HG02938 (cell line): ENCODE results near the gene KIAA0319L.

Experiments
- ATAC-seq: cut with Tn5 transposase; IDR thresholded peaks from one replicate; pipeline ENCODE4 v1.9.1; 2021; ENCODE audit warnings: mild to moderate bottlenecking, moderate library complexity; ENCODE audit not compliant: unreplicated experiment

The KIAA0319L gene

GRCh38 chr1:35451125-35451528 is 106.1 kb downstream of the KIAA0319L start:
- peak; percentile 58 for ATAC-seq

DNA sequence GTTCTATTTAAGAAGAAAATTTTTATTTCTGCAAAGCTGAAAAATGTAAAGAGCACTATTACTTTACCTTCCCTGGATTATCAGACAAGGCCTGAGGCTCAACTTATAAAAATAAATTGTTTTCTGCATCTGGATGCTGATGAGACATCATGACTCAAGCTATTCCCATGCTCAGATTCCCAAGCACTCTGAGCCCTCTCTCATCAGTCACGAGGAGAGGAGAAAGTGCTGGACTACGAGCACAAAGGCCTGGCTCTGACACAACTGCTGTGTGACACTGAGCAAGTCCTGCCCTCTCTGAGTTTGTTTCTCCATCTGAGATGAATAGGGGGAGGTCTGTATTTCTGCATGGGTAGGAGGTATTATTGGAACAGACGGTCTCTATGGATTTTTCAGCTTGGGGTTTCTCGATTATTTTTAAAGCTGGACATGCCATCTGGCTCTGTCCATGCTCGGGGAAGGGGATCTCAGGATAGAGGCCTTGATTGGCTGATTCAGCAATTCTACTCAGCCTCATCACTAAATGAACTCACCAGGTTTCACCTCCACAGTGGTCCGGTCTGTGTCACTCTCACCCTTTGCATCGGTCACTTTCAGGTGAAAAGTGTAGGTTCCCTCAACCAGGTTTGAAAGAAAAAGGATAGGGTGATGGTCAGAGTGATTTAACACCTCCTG is 107.7 kb downstream of the KIAA0319L start:
- no peak for ATAC-seq

- no peak for ATAC-seq
Observed at GRCh38 chr1:35448344-35448801, 108.8 kb downstream of the KIAA0319L start.

- no peak for ATAC-seq
Observed at GRCh38 chr1:35447278-35447677, 109.9 kb downstream of the KIAA0319L start.

DNA sequence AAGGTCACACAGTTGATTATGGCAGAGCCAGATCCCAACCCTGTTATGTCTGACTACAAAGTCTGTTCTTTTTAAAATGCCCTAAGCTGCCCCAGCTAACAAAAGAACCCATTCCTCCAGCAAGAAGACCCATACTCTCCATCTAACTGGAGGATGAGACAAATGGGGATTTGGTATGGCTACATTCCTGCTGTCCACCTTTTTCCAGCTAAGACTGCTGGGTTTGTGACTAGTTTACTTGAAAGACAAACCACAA is 112.8 kb downstream of the KIAA0319L start:
- ATAC-seq: no peak

DNA sequence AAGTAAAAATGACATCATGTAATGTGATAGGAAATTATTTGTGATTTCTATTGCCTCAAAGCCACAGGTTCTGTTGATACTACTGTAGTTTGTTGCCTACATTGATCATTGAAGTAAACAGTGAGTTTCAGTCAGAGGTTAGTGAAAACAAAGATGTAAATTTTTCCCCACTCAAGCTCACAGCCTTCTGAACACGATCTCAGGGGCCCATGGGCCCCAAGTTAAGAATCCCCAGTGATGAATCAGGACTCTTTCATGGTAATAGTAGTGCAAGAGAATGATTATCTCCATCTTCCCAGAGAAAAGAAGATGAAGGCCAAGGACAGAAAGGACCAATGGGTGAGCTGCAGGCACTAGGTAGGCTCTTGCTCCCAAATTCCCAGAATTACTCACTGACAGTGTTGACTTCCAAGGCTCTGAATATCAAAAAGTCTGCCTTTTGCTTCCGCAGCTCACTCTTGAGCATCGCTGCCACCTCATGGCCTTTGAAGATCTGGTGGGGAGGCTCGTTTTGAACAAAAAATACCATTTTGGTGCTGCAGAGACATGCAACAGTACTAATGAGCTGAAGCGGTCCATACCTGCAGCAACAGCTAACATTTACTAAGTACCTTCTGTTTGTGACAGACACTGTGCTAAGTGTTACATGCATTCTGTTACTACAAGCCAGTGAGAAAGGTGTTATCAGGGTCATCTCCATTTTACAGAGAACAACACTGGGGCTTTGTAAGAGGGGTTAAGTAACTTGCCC is 113.3 kb downstream of the KIAA0319L start:
- no peak for ATAC-seq

GRCh38 chr1:35442734-35443133 is 114.5 kb downstream of the KIAA0319L start:
- no peak for ATAC-seq

GRCh38 chr1:35441926-35442579 is 115.2 kb downstream of the KIAA0319L start:
- no peak for ATAC-seq

- ATAC-seq: no peak
Observed at GRCh38 chr1:35439626-35440025, 117.6 kb downstream of the KIAA0319L start.

DNA sequence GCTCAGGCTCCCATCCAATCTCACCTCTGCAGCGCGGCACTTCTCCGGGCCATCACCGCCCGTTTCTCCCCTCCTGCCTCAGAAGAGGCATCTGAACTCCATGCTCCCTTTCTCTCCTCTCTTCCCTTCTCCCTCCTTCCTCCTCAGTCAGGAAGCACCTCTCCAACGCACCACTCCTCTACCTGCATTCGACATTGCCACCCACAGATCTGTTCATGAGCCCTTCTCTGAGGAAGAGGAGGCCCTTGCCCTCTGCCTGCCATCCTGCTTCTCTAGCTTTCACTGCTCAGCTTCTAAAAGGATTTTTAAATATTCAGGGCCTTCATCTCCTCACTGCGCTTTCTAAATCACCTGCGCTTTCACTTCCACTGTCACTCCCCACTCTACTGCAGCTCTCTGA is 120.0 kb downstream of the KIAA0319L start:
- no peak for ATAC-seq

GRCh38 chr1:35436078-35436477 is 121.1 kb downstream of the KIAA0319L start:
- ATAC-seq: no peak

DNA sequence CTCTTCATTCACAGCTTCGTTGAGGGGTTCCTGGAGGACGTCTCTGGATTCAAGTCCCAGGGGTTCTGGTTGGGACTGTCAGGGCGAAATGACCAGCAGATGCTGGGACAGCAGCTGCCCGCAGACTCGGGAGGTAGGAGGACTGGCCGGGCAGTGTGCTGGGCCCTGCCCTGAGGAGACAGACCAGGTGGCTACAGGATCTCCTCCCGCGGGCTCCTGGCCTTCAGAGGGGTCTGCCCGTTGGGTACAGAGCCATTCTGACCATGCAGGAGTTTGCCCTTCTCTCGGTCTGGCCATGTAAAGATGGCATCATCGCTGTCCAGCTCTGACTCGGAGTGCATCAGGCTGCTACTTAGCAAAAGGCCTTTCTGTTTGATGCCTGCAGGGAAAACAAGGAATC is 122.5 kb downstream of the KIAA0319L start:
- no peak for ATAC-seq

DNA sequence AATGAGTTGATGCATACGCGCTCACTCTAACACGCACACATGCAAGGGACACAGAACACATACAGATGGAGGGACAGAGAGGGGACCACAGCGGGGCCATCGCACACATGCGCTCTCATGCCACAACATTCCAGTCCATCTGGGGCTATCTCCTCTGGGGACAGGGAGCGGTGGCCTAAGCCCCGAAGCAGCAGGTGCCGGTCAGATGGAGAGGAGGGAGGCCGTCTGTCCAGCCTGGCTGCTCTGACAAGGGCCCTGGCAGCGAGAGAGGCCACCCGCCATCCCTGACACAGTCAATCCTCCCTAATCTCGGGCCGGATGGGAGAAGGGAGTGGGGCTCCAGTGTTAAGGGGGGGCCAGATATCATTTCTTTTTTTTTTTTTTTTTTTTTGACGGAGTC is 123.5 kb downstream of the KIAA0319L start:
- ATAC-seq: no peak

DNA sequence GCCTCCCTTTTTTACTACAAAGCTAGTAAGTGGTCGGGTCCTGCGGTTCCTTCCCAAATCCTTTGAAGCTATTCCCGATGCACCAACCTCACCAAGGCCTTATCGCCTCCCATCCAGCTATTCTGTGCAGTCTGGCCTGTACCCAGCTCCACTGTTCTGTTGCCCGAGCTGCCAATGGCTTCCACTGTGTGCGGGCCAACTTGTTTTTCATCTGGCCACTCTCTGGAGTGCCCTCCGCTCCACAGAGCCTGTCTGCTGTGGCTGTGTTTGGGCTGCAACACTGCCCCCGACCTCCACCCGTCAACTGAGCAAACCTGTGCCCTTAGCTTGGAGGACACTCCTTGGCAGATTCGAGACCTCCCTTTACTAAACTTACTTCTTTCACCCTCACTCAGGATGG is 125.0 kb downstream of the KIAA0319L start:
- no peak for ATAC-seq

DNA sequence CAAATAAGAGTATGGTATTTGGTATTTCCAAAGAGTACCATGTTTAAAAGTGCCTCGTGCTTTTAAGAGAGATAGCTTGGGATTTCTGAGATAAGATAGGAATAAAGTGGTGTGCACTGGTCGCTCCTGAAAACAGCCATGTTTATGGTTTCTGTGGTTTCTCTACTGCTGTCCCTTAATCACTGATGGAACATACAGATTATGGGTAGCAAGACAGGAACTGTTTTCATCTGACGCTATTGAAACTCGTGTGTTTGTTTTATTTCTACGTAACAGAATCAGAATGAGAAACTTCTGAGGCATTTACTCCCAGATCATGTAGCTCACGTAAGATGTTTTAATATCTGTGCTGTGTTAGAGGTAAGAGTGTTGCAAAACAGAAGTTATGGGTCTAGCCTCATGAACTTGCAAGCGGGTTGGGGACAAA is 126.0 kb downstream of the KIAA0319L start:
- ATAC-seq: no peak

GRCh38 chr1:35430762-35431161 is 126.4 kb downstream of the KIAA0319L start:
- ATAC-seq: no peak

- ATAC-seq: no peak
Observed at GRCh38 chr1:35428360-35428759, 128.8 kb downstream of the KIAA0319L start.

DNA sequence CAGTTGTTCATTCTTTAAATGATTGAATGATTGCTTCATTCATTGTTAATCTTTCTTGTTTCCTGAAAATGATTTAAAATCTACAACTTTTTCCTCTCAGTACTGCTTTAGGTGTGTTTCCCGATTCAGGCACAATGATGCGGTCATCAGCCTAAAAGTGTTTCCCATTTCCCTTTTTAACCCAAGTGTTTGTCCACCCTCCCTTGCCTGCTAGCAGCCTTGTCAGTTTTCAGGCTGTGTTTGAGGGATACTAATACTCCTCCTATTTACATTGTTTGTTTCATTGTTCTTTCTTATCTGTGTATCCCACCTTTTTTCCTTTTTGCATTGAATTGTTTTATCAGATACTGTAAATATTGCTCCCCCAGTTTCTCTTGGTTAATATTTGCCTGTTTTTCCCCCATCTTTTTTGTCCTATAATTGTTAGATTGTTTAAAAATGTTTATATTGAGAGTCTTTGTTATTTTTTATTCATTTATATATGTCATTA is 131.1 kb downstream of the KIAA0319L start:
- ATAC-seq: no peak

- no peak for ATAC-seq
Observed at GRCh38 chr1:35408925-35409324, 148.3 kb downstream of the KIAA0319L start.

DNA sequence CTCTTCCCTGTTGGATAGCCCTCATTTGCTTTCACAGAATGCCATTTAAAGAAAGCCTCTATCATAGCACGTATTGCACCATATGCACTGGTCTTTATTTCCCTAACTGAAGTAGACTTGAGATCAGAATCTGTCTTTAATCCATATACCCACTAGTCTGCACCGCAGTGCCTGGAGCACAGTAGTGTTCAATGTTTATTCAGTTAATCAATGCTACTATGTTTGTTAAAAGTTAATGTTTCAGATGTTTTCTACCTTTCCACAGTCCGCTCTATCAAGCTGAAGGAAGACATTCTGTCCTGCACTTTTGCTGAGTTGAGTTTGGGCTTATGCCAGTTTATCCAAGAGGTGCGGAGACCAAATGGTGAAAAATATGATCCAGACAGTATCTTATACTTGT is 149.5 kb downstream of the KIAA0319L start:
- no peak for ATAC-seq

- no peak for ATAC-seq
Observed at GRCh38 chr1:35406103-35406502, 151.1 kb downstream of the KIAA0319L start.

DNA sequence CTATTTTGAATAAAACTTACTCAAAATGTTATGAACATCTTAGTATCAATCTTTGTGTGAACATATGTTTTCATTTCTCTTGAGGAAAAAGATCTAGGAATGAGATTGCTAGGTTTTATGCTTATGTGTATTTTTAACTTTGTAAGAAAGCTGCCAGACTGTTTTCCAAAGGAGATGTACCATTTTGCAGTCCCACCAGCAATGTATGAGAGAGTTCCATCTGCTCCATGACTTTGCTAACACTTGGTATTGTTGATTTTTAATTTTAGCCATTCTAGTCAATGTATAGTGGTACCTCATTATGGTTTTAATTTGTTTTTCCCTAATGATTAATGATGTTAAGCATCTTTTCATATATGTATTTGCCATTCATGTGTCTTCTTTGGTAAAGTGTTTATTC is 156.2 kb downstream of the KIAA0319L start:
- ATAC-seq: no peak
